Neural crest cell (in vitro differentiated cells): ENCODE results near the gene GRM8. TPM values are rescaled to one million over a fixed set of nuclear protein-coding genes. Genes with fewer than 3 reads are reported as not detected.

Experiments used
- DNase-seq: peaks from one replicate; pipeline ENCODE4 v3.0.0; 2021; ENCODE audit warnings: low read depth, mixed read lengths, low spot score
- H3K27ac Mint-ChIP-seq: one replicate; pipeline ENCODE4 v1.8.0; 2021; ENCODE audit warnings: mild to moderate bottlenecking, mixed read lengths; ENCODE audit not compliant: unreplicated experiment
- H3K27me3 Mint-ChIP-seq: 2 replicates; pipeline ENCODE4 v1.8.0; 2021; ENCODE audit warnings: low read depth, mild to moderate bottlenecking, mixed read lengths
- H3K36me3 Mint-ChIP-seq: 2 replicates; pipeline ENCODE4 v1.8.0; 2021; ENCODE audit warnings: low read depth, mild to moderate bottlenecking, mixed read lengths
- H3K4me1 Mint-ChIP-seq: 2 replicates; pipeline ENCODE4 v1.8.0; 2021; ENCODE audit warnings: mixed read lengths
- H3K4me3 Mint-ChIP-seq: one replicate; pipeline ENCODE4 v1.8.0; 2021; ENCODE audit warnings: mild to moderate bottlenecking, mixed read lengths
- H3K9me3 Mint-ChIP-seq: 2 replicates; pipeline ENCODE4 v1.8.0; 2021; ENCODE audit warnings: mixed read lengths
- CTCF ChIP-seq: fragments of 200-600 bp; sonication (generic); conservative IDR thresholded peaks from 2 replicates; pipeline ENCODE4 v1.5.0; 2021; ENCODE audit warnings: antibody characterized with exemption, mild to moderate bottlenecking
- total RNA-seq: library from RNA; stranded (reverse); gene quantifications from 2 replicates; pipeline ENCODE4 v1.2.1, GENCODE V29; 2021

The GRM8 gene
- total RNA-seq, 1 donor from 2014 or later = 2.6 TPM

- H3K27ac Mint-ChIP-seq = no peak overlapping the region
- no peaks in the 10 kb centered on the region for H3K36me3 Mint-ChIP-seq
- H3K27me3 Mint-ChIP-seq = peaks cover 31% of the 10 kb centered on the region
- TF ChIP-seq CTCF = no peak
- H3K9me3 Mint-ChIP-seq = no peaks in the 10 kb centered on the region
- DNase-seq = no peak
- H3K4me1 Mint-ChIP-seq = peaks cover 3% of the 10 kb centered on the region
- H3K4me3 Mint-ChIP-seq = no peak overlapping the region
These were observed 235.5 kb downstream of the GRM8 start for GRCh38 chr7:127017196-127017595.

- no peaks in the 10 kb centered on the region for H3K9me3 Mint-ChIP-seq
- H3K36me3 Mint-ChIP-seq = no peaks in the 10 kb centered on the region
- no peaks in the 10 kb centered on the region for H3K4me1 Mint-ChIP-seq
- H3K4me3 Mint-ChIP-seq = no peak overlapping the region
- no peak for TF ChIP-seq CTCF
- H3K27ac Mint-ChIP-seq = no peak overlapping the region
- H3K27me3 Mint-ChIP-seq = peaks cover 41% of the 10 kb centered on the region
- DNase-seq = no peak
These were observed 252.0 kb downstream of the GRM8 start for GRCh38 chr7:127000725-127001124.

GRCh38 chr7:126996659-126997058, 256.1 kb downstream of the GRM8 start:
- no peak overlapping the region for H3K27ac Mint-ChIP-seq
- H3K4me1 Mint-ChIP-seq = no peaks in the 10 kb centered on the region
- no peak overlapping the region for H3K4me3 Mint-ChIP-seq
- no peak for DNase-seq
- H3K36me3 Mint-ChIP-seq = no peaks in the 10 kb centered on the region
- no peaks in the 10 kb centered on the region for H3K9me3 Mint-ChIP-seq
- peaks cover 28% of the 10 kb centered on the region for H3K27me3 Mint-ChIP-seq
- no peak for TF ChIP-seq CTCF

DNA sequence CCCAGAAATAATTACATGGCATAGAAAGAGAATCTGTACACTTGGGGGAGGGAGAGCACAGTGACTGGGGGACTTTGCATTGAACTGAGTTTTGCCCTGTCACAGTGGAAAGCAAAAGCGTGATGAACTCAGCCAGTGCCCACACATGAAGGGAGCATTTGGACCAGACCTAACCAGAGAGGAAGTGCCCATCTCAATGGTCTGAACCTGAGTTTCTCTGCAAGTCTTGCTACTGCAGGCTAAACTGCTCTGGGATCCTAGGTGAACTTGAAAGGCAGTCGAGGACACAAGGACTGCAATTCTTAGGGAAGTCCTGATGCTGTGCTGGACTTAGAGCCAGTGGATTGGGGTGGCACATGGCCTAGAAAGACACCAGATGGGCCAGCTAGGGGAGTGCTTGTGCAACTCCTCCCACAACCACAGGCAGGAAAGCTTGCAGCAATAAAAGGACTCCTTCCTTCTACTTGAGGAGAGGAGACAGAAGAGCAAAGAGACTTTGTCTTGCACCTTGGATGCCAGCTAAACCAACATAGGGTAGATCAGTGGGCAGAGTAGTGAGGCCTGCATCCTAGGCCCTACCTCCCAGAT, 259.0 kb downstream of the GRM8 start:
- no peaks in the 10 kb centered on the region for H3K4me1 Mint-ChIP-seq
- no peak for TF ChIP-seq CTCF
- peaks cover 14% of the 10 kb centered on the region for H3K27me3 Mint-ChIP-seq
- no peak for DNase-seq
- H3K36me3 Mint-ChIP-seq = no peaks in the 10 kb centered on the region
- no peak overlapping the region for H3K27ac Mint-ChIP-seq
- no peak overlapping the region for H3K4me3 Mint-ChIP-seq
- no peaks in the 10 kb centered on the region for H3K9me3 Mint-ChIP-seq

DNA sequence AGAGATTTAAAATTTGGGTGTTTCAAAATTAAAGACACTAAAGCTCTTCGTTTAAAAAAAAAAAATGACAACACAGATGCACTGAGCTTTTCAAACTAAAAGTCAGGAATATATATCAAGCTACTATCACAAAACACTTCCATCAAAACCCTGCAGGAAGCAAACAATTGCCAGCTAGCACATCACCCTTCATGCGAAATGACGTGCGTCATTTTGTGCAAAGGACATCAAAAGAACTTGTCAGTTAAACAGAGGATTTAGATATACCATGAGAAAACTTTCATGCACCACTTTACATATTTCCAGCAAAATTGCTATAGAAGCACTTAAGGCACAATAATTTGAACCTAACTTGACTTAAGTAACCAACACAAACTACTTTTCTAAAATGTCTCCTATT, 264.7 kb downstream of the GRM8 start:
- H3K4me1 Mint-ChIP-seq = no peaks in the 10 kb centered on the region
- H3K27ac Mint-ChIP-seq = no peak overlapping the region
- no peak overlapping the region for H3K4me3 Mint-ChIP-seq
- no peak for DNase-seq
- H3K9me3 Mint-ChIP-seq = peaks cover 3% of the 10 kb centered on the region
- H3K36me3 Mint-ChIP-seq = no peaks in the 10 kb centered on the region
- TF ChIP-seq CTCF = no peak
- no peaks in the 10 kb centered on the region for H3K27me3 Mint-ChIP-seq
